Fibroblast of skin of scalp (primary cell): ENCODE measurements around the gene PCDH20. TPM values are rescaled to one million over a fixed set of nuclear protein-coding genes. Genes with fewer than 3 reads are reported as not detected.
"Not testable (repeated sequence)": the region's sequence is repeated elsewhere in the genome, so short reads cannot be mapped to it uniquely, and the experiment has no call there.

Experiments
- DNase-seq: peaks from one replicate; pipeline ENCODE4 v3.0.0-alpha.2; 2013
- polyA plus RNA-seq, 2 experiments: library from polyadenylated mRNA; unstranded; fragments of 120-200 nt; gene quantifications; one replicate each; pipeline ENCODE4 v1.2.1, GENCODE V29; 2013; ENCODE audit not compliant: insufficient read length in 2 of 2

PCDH20 gene, protein sequence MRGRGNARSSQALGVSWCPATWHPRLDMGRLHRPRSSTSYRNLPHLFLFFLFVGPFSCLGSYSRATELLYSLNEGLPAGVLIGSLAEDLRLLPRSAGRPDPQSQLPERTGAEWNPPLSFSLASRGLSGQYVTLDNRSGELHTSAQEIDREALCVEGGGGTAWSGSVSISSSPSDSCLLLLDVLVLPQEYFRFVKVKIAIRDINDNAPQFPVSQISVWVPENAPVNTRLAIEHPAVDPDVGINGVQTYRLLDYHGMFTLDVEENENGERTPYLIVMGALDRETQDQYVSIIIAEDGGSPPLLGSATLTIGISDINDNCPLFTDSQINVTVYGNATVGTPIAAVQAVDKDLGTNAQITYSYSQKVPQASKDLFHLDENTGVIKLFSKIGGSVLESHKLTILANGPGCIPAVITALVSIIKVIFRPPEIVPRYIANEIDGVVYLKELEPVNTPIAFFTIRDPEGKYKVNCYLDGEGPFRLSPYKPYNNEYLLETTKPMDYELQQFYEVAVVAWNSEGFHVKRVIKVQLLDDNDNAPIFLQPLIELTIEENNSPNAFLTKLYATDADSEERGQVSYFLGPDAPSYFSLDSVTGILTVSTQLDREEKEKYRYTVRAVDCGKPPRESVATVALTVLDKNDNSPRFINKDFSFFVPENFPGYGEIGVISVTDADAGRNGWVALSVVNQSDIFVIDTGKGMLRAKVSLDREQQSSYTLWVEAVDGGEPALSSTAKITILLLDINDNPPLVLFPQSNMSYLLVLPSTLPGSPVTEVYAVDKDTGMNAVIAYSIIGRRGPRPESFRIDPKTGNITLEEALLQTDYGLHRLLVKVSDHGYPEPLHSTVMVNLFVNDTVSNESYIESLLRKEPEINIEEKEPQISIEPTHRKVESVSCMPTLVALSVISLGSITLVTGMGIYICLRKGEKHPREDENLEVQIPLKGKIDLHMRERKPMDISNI
- polyA plus RNA-seq (2013, experiment 1 of 2; ENCODE audit: insufficient read length), result not detected
- polyA plus RNA-seq (2013, experiment 2 of 2; ENCODE audit: insufficient read length), result 0.11 TPM

DNA sequence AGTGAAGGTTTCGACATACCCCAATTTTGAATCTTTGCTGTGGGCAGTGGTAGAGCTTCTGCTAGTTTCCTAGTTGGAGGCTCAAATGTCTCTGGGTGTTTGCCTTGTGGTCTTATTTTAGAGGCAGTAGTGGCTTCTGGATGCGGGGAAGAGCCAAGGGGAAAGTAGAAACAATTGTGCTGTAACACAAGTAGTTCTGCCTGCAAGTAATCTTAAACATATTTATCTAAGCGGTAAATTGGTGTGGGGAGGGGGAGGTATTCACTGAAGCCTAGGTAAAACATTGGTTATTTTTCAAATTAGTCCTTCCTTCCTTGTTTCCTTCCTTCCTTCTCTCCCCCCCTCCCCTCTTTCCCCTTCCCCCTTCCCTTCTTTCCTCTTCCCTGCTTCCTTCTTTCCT lies at the start of gene PCDH20:
PCDH20 (minus strand) TSS at position 101 of the 400 bp plus-strand sequence. CDS start 691 bp downstream, outside the sequence.
- DNase-seq, result no peak

DNA sequence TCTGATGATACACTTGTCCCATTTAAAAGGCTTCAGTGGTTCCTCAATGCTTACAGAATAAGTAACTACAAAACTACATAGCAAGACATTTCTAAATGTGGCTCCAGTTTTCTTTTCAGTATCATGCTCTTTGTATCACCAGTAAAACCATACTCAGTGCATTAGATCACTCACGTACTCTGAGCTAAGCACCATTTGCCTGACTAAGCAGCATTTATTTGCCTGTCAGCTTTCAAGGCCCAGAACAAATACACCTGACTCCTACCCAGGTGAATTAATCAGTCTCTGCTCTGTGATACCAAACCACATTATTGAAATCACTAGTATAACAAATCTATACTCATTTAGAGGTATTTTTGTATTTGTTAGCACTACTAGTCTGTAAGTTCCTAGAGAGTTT lies 47.4 kb upstream of the PCDH20 start:
- no peak for DNase-seq

DNA sequence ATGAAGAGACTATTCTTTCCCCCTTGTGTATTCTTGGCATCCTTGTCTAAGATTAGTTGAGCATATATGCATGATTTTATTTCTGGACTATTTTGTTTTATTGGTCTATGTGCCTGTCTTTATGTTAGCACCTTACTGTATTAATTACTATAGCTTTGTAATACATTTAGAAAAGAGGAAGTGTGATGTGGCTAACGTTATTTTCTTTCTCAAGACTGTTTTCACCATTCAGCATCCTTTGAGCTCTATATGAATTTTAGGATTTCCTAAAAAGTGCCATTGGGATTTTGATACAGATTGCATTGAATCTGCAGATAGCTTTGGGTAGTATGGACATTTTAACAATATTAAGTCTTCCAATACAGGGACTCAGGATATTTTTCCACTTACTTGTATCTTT lies 37.5 kb upstream of the PCDH20 start:
- DNase-seq, result no peak

DNA sequence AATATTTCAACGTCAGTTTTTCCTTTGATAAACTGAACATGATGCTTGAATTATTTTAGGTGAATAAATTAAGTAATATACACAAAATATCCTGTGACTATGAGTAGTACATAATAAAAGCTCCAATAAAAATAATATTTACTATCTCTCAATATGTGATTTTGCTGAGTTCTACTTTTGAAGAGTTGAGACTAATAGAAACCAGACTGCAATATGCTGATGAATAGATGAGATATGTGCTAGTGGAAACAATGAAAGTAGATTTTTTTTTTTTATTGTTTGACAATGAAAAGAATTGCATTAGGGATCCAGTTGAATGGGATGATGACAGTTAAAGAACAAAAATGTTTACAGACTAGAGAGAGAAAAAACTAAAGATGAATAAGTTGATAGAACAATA lies 16.4 kb upstream of the PCDH20 start:
- no peak for DNase-seq

DNA sequence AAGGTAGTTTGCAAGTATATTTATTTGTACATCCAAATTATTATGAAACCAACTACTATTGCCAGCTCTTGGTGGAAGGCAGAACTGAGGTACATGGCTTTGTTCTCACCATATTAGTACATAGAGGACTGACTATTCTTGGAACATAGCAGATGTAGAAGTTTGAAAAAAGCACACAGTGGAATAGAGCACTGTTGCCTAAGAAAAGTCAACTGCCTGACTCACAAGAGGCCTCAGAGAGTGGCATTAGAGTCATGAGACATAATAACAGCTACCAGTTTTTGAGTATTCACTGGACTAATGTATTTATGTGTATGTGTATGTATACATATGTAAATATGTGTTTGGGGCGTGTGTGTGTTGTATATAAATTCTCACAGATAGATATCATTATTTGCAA lies 8.3 kb upstream of the PCDH20 start:
- DNase-seq, result no peak

DNA sequence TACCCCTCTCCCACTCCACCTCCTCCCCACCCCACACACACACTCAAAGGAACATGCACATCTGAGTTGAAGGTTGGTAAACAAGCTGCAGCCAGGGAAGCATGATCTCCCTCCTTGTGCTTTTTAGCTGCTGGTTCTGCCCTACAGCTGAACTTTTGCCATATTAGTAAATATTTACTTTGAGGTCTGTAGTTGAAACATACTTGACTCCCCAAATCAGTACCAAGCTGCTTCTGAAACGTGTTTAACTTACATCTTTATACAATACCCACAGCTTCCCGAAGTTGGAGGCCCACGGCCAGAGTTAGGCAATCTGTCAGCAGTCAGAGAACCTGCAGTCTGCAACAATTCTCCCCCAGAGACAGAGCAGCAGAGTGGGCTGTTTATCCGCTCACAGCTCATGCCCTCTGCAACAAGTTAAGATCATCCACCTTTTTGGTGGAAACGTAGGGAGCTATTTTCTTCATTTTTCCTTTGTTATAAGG lies 1.5 kb upstream of the PCDH20 start:
- no peak for DNase-seq

DNA sequence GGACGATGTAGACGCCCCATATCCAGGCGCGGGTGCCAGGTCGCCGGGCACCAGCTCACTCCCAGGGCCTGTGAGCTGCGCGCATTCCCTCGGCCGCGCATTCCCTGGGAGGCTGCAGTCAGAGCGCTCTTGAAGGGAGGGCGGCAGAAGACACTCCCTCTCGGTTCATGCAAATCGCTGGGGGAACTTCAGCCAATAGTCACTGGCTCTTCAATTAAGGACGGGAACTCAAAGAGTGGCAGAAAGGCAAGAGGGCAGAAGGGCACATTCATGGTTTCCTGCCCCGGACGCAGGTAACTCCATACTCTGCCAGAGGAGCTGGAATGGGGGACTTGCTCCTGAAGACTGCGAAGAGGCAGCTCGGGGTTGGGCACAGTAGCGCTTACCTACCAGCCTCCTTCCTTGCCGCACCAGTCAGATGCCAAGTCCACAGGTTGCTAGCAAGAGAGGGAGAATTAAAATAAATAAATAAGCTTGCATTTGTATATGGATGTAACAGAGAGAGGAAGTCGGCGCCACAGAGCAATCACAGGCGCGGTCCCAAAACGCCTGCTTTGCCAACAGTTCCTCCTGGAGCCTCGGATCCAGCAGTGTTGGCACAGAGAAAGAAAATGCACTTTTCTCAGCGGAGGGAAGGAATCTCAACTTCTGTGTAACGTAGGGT lies 459 bp downstream of the PCDH20 start:
- DNase-seq, result peak; percentile 4

DNA sequence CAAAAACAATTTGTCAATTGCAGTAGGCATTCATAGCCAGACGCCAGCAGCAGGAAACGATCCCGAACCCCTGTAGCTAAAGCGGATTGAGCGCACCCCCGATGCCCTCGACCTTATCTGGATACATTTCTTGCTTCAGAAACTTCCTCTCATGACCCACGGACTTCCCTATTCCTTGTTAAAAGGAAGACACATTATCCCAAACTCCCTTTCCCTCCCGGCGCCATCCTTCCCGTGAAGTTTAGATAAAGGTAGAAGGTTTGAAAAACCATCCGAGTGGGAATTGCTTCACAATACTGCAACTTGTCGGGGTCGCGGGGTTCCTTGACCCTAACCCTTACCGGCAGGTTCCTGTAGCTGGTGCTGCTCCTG lies 977 bp downstream of the PCDH20 start:
- no peak for DNase-seq

DNA sequence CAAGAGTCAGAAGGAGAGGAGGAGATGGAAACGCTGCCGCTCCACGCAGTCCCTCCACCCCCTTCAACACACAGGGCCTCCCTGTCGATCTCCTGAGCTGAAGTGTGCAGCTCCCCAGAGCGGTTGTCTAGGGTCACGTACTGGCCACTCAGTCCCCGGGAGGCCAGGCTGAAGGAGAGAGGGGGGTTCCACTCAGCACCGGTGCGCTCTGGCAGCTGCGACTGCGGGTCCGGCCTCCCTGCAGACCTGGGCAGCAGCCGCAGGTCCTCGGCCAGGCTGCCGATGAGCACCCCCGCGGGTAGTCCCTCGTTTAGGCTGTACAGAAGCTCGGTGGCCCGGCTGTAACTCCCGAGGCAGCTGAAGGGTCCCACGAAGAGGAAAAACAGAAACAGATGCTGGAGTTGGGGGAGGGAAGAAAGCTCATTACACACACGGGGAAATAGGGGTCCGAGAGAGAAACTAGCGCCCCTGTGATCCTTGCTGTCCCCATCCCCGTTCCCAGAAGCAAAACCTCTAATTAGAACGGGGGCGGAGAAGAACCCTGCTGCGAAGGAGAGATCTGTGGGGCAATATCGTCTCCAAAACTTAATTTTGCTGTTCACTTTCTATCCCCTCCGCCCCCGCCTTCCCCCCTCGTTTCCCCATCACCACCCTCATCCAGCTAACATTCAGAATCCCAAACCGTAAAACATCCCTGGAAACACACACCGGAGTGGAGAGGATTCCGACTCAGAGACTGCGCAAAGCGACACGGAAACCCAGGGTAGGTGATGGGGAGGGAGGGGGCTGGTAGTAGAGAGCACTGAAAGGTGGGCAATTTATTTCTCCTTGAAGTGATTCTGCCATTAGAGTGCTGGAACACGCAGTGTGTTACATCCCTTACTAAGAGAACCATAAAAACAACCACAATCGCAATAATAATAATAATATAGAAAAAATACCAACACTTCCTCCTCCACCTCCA lies 1.8 kb downstream of the PCDH20 start:
- DNase-seq, result no peak

DNA sequence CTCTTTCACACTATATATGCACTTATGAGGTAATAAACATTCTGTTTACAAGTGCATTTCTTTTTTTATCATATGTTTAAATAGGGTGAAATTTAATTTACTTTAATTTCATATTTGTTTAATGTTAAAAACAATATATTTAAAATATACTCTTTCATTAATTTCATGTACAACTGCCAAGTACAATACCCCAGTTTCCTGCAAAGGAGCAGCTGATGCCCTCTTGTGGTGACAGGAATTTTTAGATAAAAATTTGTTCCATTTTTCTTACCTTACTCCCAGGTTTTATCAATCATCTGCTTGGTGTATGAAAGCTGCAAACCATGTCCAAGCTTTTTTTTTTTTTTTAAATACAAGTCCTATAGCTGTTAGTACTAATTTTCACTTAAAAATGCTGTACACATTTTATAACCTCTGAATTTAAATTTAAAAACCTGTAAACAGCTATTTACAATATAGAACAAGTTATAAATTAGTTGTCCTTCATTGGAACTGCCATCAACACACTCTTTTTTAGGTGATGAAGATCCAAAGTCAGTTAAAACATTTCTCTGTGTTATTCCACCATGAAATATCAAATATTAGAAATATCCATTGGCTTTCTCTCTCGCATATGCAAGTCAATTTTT lies 4.9 kb downstream of the PCDH20 start:
- peak; percentile 5 for DNase-seq

DNA sequence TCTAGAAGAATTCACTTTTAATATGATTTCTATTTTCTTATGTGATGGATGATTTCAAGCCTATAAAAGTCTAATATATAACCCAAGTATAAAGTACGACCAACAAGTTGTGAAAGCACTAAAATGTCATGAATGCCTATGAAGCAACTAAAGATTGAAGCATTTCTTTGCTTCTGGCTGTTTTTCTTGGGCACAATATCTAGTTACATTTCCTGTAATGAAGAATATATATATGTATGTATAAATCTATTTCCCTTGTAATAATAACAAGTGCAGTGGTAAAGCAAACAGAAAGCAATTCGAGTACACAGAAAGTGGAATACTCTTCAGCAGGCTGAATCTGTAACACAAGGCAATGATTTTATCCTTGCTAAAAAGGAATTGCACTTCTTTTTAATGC lies 5.4 kb downstream of the PCDH20 start:
- DNase-seq, result no peak

DNA sequence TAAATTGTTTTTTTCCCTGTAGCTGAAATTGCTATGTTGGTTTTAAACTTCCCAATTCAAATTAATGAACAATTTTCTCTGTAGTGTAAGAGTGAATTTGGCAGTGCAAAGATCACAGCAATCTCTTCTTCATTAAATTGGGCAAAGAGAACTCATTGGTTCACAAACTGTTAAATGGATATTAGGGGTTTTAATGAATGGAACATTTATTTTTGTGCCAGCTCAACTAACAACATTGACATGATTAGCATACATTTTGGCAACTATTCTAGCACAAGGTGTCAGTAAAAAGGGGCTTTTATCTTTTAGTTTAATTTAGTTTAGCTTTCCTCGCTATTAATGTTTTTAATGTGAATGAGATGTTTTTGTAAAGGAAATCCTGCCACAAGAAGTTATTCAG lies 7.1 kb downstream of the PCDH20 start:
- DNase-seq, result no peak

DNA sequence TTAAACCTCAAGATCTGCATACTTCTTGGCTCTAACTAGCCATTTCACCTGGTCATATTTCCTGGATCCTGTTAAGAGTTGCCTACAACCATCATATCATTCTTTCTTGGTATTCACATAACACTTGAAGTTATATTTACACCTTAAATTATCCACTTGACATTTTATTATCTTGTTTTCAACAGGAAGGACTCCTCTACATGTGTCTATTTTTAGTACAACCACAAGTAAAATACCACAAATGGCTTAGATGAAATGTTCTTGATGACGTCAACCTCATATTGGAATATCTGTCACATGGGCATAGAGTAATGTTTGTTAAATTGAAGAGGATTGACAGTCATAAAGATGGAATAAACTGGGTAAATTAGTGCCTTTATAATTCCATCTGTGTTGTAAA lies 9.4 kb downstream of the PCDH20 start:
- no peak for DNase-seq

DNA sequence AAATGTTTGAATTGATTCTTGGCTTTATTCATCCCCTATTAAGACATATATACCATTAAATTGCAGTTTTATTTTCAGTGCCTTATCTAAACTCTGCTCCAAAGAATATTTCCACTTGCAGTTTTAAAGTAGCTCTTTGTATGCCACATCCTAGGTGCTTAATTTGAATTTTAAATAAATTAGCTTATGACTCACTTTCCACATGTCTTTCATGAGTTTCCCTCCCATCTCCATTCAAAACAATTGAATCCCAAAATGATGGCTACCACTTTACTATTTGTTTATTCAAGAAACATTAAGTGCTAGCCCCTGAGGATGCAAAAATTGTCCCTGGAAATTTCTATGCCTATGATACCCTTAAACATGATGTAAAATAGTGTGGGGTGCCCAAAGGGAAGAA lies 19.5 kb downstream of the PCDH20 start:
- DNase-seq, result no peak

DNA sequence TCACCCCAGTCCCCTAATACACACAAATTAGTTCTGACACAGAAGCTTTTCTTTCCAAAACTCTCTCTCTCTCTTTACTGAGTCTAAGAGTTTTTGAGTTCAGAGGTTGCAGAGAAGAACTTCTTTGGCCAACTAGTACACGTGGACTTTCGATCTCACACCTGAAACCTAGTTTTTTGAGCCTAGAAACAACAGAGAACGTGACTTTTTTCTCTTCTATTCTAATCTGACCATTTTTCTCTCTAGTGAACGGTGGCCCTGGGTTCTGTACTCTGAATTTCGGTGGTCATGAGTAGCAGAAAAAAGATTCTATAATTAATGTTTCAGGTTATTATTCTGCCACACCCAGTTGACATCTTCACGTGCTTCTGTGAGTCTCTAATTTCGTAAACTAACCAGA lies 24.2 kb downstream of the PCDH20 start:
- no peak for DNase-seq

DNA sequence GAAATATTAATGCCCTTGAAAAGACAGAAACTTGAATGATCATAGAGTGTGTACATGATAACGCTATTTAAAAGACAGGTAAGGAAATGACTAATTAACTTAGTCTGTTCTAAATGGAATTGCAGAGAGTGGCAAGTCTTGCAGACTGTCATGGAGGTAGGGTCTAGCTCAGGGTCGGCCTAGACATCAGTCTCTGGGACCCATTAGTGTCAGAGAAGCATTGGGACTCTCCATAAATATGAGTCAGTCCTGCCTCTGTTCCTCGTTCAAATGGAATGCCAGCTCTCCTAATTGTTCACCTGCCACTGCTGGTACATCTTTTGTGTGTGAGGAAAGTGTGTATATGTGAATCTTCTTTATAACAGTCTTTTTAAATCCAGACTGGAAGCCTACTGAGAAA lies 28.0 kb downstream of the PCDH20 start:
- DNase-seq, result no peak

DNA sequence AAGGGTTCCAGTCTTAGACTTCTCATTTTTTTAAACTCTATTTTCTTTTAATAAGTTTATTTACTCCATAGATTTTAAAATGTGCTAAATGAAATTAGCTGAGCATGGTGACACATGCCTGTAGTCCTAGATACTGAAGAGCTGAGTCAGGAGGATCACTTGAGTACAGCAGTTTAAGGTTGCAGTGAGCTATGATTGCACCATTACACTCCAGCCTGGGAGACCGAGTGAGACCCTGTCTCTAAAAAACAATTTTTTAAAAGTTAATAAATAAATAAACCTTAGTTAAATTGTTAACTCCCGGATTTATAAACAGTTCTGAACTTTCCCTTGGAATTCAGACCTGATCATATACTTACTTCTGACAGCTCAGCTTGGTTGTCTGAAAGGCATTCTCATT lies 32.5 kb downstream of the PCDH20 start:
- no peak for DNase-seq

DNA sequence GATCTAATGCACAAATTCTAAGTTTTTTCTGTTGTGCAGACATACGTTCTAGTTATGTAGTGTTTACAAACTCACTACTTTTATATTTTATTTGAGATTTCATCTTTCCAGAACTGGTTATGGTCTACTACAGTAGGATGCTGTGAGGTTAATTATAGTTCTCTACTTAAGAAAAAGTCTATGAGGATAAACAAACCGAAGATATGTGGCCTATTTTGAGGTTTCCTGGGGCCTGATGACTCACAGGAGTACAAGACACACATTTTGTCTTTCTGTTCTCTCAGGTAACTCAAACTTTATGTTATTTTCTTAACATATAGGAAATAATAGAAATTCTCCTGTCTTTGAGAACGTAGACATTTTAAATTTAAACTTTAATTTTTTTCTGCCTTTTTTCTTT lies 45.1 kb downstream of the PCDH20 start:
- no peak for DNase-seq

DNA sequence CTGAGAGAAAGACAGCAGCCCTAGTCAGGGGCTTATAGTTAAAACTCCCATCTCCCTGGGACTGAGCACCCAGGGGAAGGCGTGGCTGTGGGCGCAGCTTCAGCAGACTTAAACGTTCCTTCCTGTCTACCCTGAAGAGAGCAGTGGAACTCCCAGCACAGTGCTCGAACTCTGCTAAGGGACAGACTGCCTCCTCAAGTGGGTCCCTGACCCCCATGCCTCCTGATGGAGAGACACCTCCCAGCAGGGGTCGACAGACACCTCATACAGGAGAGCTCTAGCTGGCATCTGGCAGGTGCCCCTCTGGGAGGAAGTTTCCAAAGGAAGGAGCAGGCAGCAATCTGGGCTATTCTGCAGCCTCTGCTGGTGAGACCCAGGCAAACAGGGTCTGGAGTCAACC lies 51.0 kb downstream of the PCDH20 start:
- not testable (repeated sequence) for DNase-seq

DNA sequence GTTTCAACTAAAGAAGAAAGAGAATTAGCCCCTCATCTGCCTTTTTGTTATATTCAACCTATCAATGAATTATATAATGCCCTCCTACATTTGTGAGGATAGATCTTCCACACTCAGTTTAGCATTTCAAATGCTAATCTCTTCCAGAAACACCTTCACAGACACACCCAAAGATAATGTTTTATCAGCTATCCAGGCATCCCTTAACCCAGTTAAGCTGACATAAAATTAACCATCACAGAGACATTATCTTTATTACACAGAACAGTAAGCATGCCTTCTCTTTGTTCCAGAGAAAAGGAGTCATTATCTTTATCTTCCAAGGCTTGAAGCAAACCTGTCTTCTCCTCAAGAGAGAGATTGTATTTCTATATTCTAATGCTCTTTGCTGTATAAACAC lies 53.1 kb downstream of the PCDH20 start:
- no peak for DNase-seq
